AG08395 (cell line): ENCODE results near the gene CAMK1D.
"Not testable (repeated sequence)": the region's sequence is repeated elsewhere in the genome, so short reads cannot be mapped to it uniquely, and the experiment has no call there.

Source experiments
- DNase-seq: peaks from one replicate; pipeline ENCODE4 v3.0.0; 2012; ENCODE audit warnings: mixed read lengths, low spot score

The CAMK1D gene

GRCh38 chr10:12348870-12349628 is at the start of gene CAMK1D:
Gene CAMK1D (plus strand): TSS chr10:12349547.
- DNase-seq: peak; percentile 61

GRCh38 chr10:12301036-12301435 is 48.3 kb upstream of the CAMK1D start:
- DNase-seq: not testable (repeated sequence)

GRCh38 chr10:12308057-12308456 is 41.3 kb upstream of the CAMK1D start:
- DNase-seq: no peak

- DNase-seq: no peak
These were observed 40.5 kb upstream of the CAMK1D start for GRCh38 chr10:12308736-12309375.

GRCh38 chr10:12309783-12310182 is 39.6 kb upstream of the CAMK1D start:
- not testable (repeated sequence) for DNase-seq

GRCh38 chr10:12314836-12315235 is 34.5 kb upstream of the CAMK1D start:
- no peak for DNase-seq

- no peak for DNase-seq
These were observed 30.3 kb upstream of the CAMK1D start for GRCh38 chr10:12319076-12319475.

GRCh38 chr10:12320892-12321291 is 28.5 kb upstream of the CAMK1D start:
- DNase-seq: no peak

- DNase-seq: no peak
These were observed 27.7 kb upstream of the CAMK1D start for GRCh38 chr10:12321641-12322040.

GRCh38 chr10:12322583-12323131 is 26.7 kb upstream of the CAMK1D start:
- no peak for DNase-seq

- no peak for DNase-seq
These were observed 24.8 kb upstream of the CAMK1D start for GRCh38 chr10:12324530-12324929.

GRCh38 chr10:12327074-12327473 is 22.3 kb upstream of the CAMK1D start:
- DNase-seq: no peak

GRCh38 chr10:12327476-12327875 is 21.9 kb upstream of the CAMK1D start:
- DNase-seq: no peak

- not testable (repeated sequence) for DNase-seq
These were observed 21.0 kb upstream of the CAMK1D start for GRCh38 chr10:12328312-12328711.

- DNase-seq: no peak
These were observed 16.6 kb upstream of the CAMK1D start for GRCh38 chr10:12332572-12333379.

GRCh38 chr10:12333380-12334185 is 15.8 kb upstream of the CAMK1D start:
- DNase-seq: peak; percentile 96

- DNase-seq: no peak
These were observed 15.2 kb upstream of the CAMK1D start for GRCh38 chr10:12334186-12334530.

- not testable (repeated sequence) for DNase-seq
These were observed 14.2 kb upstream of the CAMK1D start for GRCh38 chr10:12335169-12335568.

GRCh38 chr10:12337453-12338372 is 11.6 kb upstream of the CAMK1D start:
- peak; percentile 31 for DNase-seq

GRCh38 chr10:12338981-12339380 is 10.4 kb upstream of the CAMK1D start:
- no peak for DNase-seq

GRCh38 chr10:12340371-12340770 is 9.0 kb upstream of the CAMK1D start:
- no peak for DNase-seq
